ENCODE results near the gene ATXN7L1. TPM values are rescaled to one million over a fixed set of nuclear protein-coding genes. Genes with fewer than 3 reads are reported as not detected.

Gene ATXN7L1
- total and polyA plus RNA-seq, 2 of the 8 experiments (the other 6 are each of a cell fraction or from before 2014, with no cell fraction given): 14.3 to 34.0 TPM

DNA sequence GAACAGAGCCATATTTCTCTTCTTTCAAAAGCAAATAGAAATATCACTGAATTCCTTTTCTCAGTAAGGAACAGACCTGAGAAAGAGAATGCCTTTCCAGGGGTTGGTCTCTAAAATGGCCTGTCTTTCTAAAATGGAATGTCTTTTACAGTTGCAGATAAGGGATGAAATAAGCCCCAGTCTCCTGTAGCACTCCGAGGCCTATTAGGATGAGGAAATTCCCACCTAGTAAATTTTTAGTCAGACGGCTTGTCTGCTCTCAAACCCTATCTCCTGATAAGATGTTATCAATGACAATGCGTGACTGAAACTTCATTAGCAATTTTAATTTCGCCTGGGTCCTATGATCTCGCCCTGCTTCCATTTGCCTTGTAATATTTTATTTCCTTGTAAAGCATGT, 292.2 kb downstream of the ATXN7L1 start:
- H3K18ac ChIP-seq (ENCODE audit: extremely low read depth, low read length): no peak overlapping the region
- no peak overlapping the region for H3K27ac ChIP-seq (ENCODE audit: low read depth, low read length)
- H3K27me3 ChIP-seq (replicated peaks in 1 of 4; ENCODE audit: control insufficient read depth in 3 of 4, extremely low read depth in 1 of 4, insufficient read depth in 3 of 4, low read length in 3 of 4): no peaks in the 10 kb centered on the region
- peaks cover 3% of the 10 kb centered on the region in 2 experiments; a peak in 1 of 4 replicates for H3K9me3 ChIP-seq (ENCODE audit: insufficient read depth in 2 of 2, low read depth in 1 of 2, low read length in 1 of 2)
- H4K20me1 ChIP-seq (replicated peaks in 1 of 2; ENCODE audit: control insufficient read depth in 1 of 2, insufficient read depth in 2 of 2, low read length in 2 of 2): no peaks in the 10 kb centered on the region
- H2BK15ac ChIP-seq (ENCODE audit: low read length): no peak overlapping the region
- no peak overlapping the region for H4K5ac ChIP-seq (ENCODE audit: insufficient read length, low read depth, low read length)
- no peaks in the 10 kb centered on the region for H3K79me1 ChIP-seq (ENCODE audit: low read depth, low read length)
- WGBS, 2 experiments (ENCODE audit: extremely low coverage in 1 of 2, insufficient coverage in 1 of 2, insufficient read length in 1 of 2, insufficient replicate concordance in 2 of 2, low coverage in 1 of 2, low lambda C conversion rate in 2 of 2, missing lambda C conversion rate in 1 of 2): 78% methylated on average over 5 of the region's 5 CpGs; no CpG with 5 or more reads in 1 of the 2 experiments
- no peaks in the 10 kb centered on the region for H3K79me2 ChIP-seq (ENCODE audit: control insufficient read depth in 1 of 2, insufficient read depth in 2 of 2, low read length in 2 of 2)
- no peak overlapping the region for H4K91ac ChIP-seq (replicated peaks; ENCODE audit: insufficient read length, low read length)
- no peak overlapping the region for H3K23ac ChIP-seq (ENCODE audit: insufficient read length)
- DNase-seq (ENCODE audit: low read depth in 1 of 2, low spot score in 2 of 2): no peak
- peaks cover 3% of the 10 kb centered on the region; the same call in 1 of the 2 replicates for H3K23me2 ChIP-seq (ENCODE audit: low read depth, low read length)
- no peak overlapping the region for H3K4me3 ChIP-seq (ENCODE audit: extremely low read depth in 1 of 4, insufficient read depth in 2 of 4, low read depth in 3 of 4, low read length in 4 of 4)
- no peak overlapping the region for H3K56ac ChIP-seq (replicated peaks; ENCODE audit: insufficient read length, low read depth, low read length)
- H2BK12ac ChIP-seq (ENCODE audit: low read depth, low read length): no peak overlapping the region
- no peak overlapping the region for H2BK120ac ChIP-seq (replicated peaks; ENCODE audit: low read depth, low read length)
- no peak overlapping the region for H3K4me2 ChIP-seq (ENCODE audit: insufficient read depth in 1 of 2, low read depth in 2 of 2, low read length in 2 of 2)
- no peak overlapping the region for H4K8ac ChIP-seq (ENCODE audit: extremely low read depth, insufficient read depth, low read length)
- no peak overlapping the region for H2BK20ac ChIP-seq (ENCODE audit: low read length)
- H2BK5ac ChIP-seq (ENCODE audit: low read depth, low read length): no peak overlapping the region
- CTCF ChIA-PET (ENCODE audit: partially characterized antibody): interaction anchor here (1.6 kb wide), 1 partner anchor 12 kb away, joined by 5 read pairs; no protein-coding TSS in a partner anchor
- H3K9ac ChIP-seq (replicated peaks in 1 of 4; ENCODE audit: extremely low read depth in 1 of 4, low read depth in 3 of 4, low read length in 3 of 4): no peak overlapping the region
- POLR2A ChIA-PET (ENCODE audit: partially characterized antibody): no interaction called here
- peak in 1 of 2 experiments; percentile 74; a peak in 1 of 3 replicates for TF ChIP-seq EP300 (IDR thresholded peaks at IDR 0.05; ENCODE audit: borderline replicate concordance in 1 of 2, low read depth in 2 of 2, low read length in 2 of 2)
- TF ChIP-seq GABPA (IDR thresholded peaks at IDR 0.05; ENCODE audit: borderline replicate concordance, insufficient read depth, low read length): no peak
- no peak for FAIRE-seq
- no peak overlapping the region for H3K14ac ChIP-seq (ENCODE audit: insufficient read length)
- no peaks in the 10 kb centered on the region for H3K36me3 ChIP-seq (ENCODE audit: control insufficient read depth in 2 of 4, insufficient read depth in 4 of 4, low read length in 3 of 4)
- peaks cover 0 to 5% (median 1%) of the 10 kb centered on the region in 4 experiments; a peak in 3 of 7 replicates for H3K4me1 ChIP-seq (replicated peaks in 1 of 4; ENCODE audit: control insufficient read depth in 3 of 4, insufficient read depth in 4 of 4, low read length in 3 of 4)
- H2AFZ ChIP-seq (ENCODE audit: low read length): no peak overlapping the region
- no peak overlapping the region for H3K4ac ChIP-seq (replicated peaks; ENCODE audit: insufficient read length, low read depth, low read length)
- H2AK5ac ChIP-seq (ENCODE audit: low read depth, low read length): no peak overlapping the region

Measured in H1 (cell line).